GM19193 (cell line): ENCODE results near the gene OPA1.

Source experiments
- POLR2A ChIP-seq: IDR thresholded peaks from 4 replicates; pipeline ENCODE4 v1.6.1; 2011; ENCODE audit not compliant: insufficient read depth, insufficient read length; ENCODE audit errors: extremely low read depth

Gene OPA1

GRCh38 chr3:193710286-193711165 is 117.5 kb downstream of the OPA1 start:
- TF ChIP-seq POLR2A, result no peak

- TF ChIP-seq POLR2A, result no peak
These were observed 118.1 kb downstream of the OPA1 start for GRCh38 chr3:193711166-193711485.

GRCh38 chr3:193711523-193711963 is 118.5 kb downstream of the OPA1 start:
- TF ChIP-seq POLR2A, result no peak

GRCh38 chr3:193711964-193712598 is 119.1 kb downstream of the OPA1 start:
- TF ChIP-seq POLR2A, result no peak

GRCh38 chr3:193712938-193713337 is 119.9 kb downstream of the OPA1 start:
- TF ChIP-seq POLR2A, result no peak

- no peak for TF ChIP-seq POLR2A
These were observed 121.6 kb downstream of the OPA1 start for GRCh38 chr3:193714523-193715137.

- TF ChIP-seq POLR2A, result no peak
These were observed 123.1 kb downstream of the OPA1 start for GRCh38 chr3:193716150-193716549.

- no peak for TF ChIP-seq POLR2A
These were observed 126.7 kb downstream of the OPA1 start for GRCh38 chr3:193719735-193720134.

- no peak for TF ChIP-seq POLR2A
These were observed 127.2 kb downstream of the OPA1 start for GRCh38 chr3:193720169-193720568.

GRCh38 chr3:193722566-193722965 is 129.6 kb downstream of the OPA1 start:
- TF ChIP-seq POLR2A, result no peak

- no peak for TF ChIP-seq POLR2A
These were observed 134.1 kb downstream of the OPA1 start for GRCh38 chr3:193727089-193727488.

- TF ChIP-seq POLR2A, result no peak
These were observed 135.6 kb downstream of the OPA1 start for GRCh38 chr3:193728429-193729087.

GRCh38 chr3:193729088-193729465 is 136.1 kb downstream of the OPA1 start:
- no peak for TF ChIP-seq POLR2A

- no peak for TF ChIP-seq POLR2A
These were observed 136.6 kb downstream of the OPA1 start for GRCh38 chr3:193729601-193730000.

GRCh38 chr3:193730511-193730910 is 137.5 kb downstream of the OPA1 start:
- no peak for TF ChIP-seq POLR2A
